HepG2 (cell line): ENCODE data around the gene TMUB1. TPM values are rescaled to one million over a fixed set of nuclear protein-coding genes. Genes with fewer than 3 reads are reported as not detected.

Experiments
- ATAC-seq: fragments of 200-7000 bp; cut with Tn5 transposase; 3 replicates; pipeline ENCODE4 v1.9.1; 2020; ENCODE audit warnings: mild to moderate bottlenecking, moderate library complexity
- BruUV-seq: library from RNA; stranded (reverse); fragments of 400-500 nt; replicated peaks from 2 replicates; lab custom pipeline; 2021; lab: Mats Ljungman, UMichigan
- CTCF ChIA-PET: fragments of 300-600 bp; formaldehyde crosslinking; extraction: SDS; loops from one replicate; lab custom pipeline; 2021; ENCODE audit warnings: low total read pairs, inconsistent platforms, low intra/inter-chr PET ratio; lab: Yijun Ruan, JAX
- POLR2A ChIA-PET: fragments of 350-600 bp; sonication (Branson Sonifier 250); formaldehyde crosslinking; loops from one replicate; lab custom pipeline; 2020; ENCODE audit warnings: antibody characterized with exemption, inconsistent platforms; lab: Yijun Ruan, JAX
- DNase-seq: peaks from one replicate; pipeline ENCODE4 v3.0.0-alpha.2; 2015; ENCODE audit warnings: low spot score
- FAIRE-seq: peaks from 3 replicates; lab custom pipeline; 2011; peaks lifted over from hg19 to GRCh38; lab: Jason Lieb, UNC
- H2AFZ ChIP-seq: one replicate; pipeline ENCODE4 v1.6.1; 2011; ENCODE audit warnings: low read length, inconsistent platforms
- H3K27ac ChIP-seq: fragments of 300-600 bp; 3 replicates; pipeline ENCODE4 v1.8.0; 2011; ENCODE audit warnings: mixed run types, mild to moderate bottlenecking, mixed read lengths, low read length, inconsistent platforms; ENCODE audit not compliant: insufficient read depth; ENCODE audit errors: extremely low read length
- H3K27me3 ChIP-seq, 2 experiments: fragments of 200-600 bp in 1 of 2; 2 replicates in 1 of 2; 3 replicates in 1 of 2; pipeline versions ENCODE4 v1.6.0 to v1.8.0; 2011; ENCODE audit warnings: low read length in 2 of 2, mild to moderate bottlenecking in 2 of 2, moderate library complexity in 2 of 2, inconsistent platforms in 1 of 2; ENCODE audit not compliant: insufficient read depth in 2 of 2, control insufficient read depth in 1 of 2
- H3K36me3 ChIP-seq, 2 experiments: fragments of 200-600 bp in 1 of 2; replicated peaks in 1 of 2; 2 replicates in 1 of 2; 3 replicates in 1 of 2; pipeline versions ENCODE4 v1.5.1 to v1.8.0; 2011; ENCODE audit warnings: low read length in 2 of 2, inconsistent platforms in 1 of 2; ENCODE audit not compliant: insufficient read depth in 2 of 2, control insufficient read depth in 1 of 2
- H3K4me1 ChIP-seq: 2 replicates; pipeline ENCODE4 v1.5.1; 2012; ENCODE audit warnings: low read length, inconsistent platforms; ENCODE audit not compliant: insufficient read depth
- H3K4me2 ChIP-seq: 2 replicates; pipeline ENCODE4 v1.6.0; 2011; ENCODE audit warnings: low read depth, low read length, inconsistent platforms
- H3K4me3 ChIP-seq, 3 experiments: fragments of 200-600 bp in 1 of 3; sonication (generic), shearing (Covaris generic) in 1 of 3; replicated peaks in 1 of 3; 2 replicates each; pipeline ENCODE4 v1.5.1; 2011 to 2016; ENCODE audit warnings: low read length in 3 of 3, inconsistent platforms in 2 of 3, low read depth in 2 of 3, mild to moderate bottlenecking in 2 of 3, control low read depth in 1 of 3, mixed read lengths in 1 of 3; ENCODE audit not compliant: insufficient read depth in 1 of 3
- H3K79me2 ChIP-seq: one replicate; pipeline ENCODE4 v1.6.1; 2011; ENCODE audit warnings: low read length, inconsistent platforms; ENCODE audit not compliant: insufficient read depth
- H3K9ac ChIP-seq: 2 replicates; pipeline ENCODE4 v1.6.0; 2011; ENCODE audit warnings: mild to moderate bottlenecking, low read depth, low read length, inconsistent platforms; ENCODE audit not compliant: insufficient read depth
- H3K9me3 ChIP-seq: 2 replicates; pipeline ENCODE4 v1.5.1; 2012; ENCODE audit warnings: mild to moderate bottlenecking, low read length
- H4K20me1 ChIP-seq: 2 replicates; pipeline ENCODE4 v1.6.0; 2011; ENCODE audit warnings: inconsistent platforms, mild to moderate bottlenecking, low read length, moderate library complexity; ENCODE audit not compliant: insufficient read depth
- ADNP ChIP-seq: sonication (generic); formaldehyde crosslinking; IDR thresholded peaks from 2 replicates; pipeline ENCODE4 v1.4.0; 2020; ENCODE audit warnings: missing genetic modification reagents
- AGO2 ChIP-seq: fragments of 200-400 bp; formaldehyde crosslinking; optimal IDR thresholded peaks from 2 replicates; pipeline ENCODE3; 2017; ENCODE audit warnings: mild to moderate bottlenecking, low read depth, low read length, moderate library complexity
- DDIT3 ChIP-seq: sonication (generic); formaldehyde crosslinking; IDR thresholded peaks from 2 replicates; pipeline ENCODE4 v1.4.0; 2020; ENCODE audit warnings: mild to moderate bottlenecking, missing genetic modification reagents
- RELA ChIP-seq: sonication (generic); formaldehyde crosslinking; IDR thresholded peaks from 2 replicates; pipeline ENCODE4 v1.4.0; 2020; ENCODE audit warnings: missing genetic modification reagents
- RXRA ChIP-seq: sonication (generic); formaldehyde crosslinking; IDR thresholded peaks from 2 replicates; pipeline ENCODE4 v1.5.1; 2020; ENCODE audit warnings: missing genetic modification reagents
- TFE3 ChIP-seq: IDR thresholded peaks from 2 replicates; pipeline ENCODE4 v1.6.1; 2016
- ZHX1 ChIP-seq: sonication (generic); formaldehyde crosslinking; IDR thresholded peaks from 2 replicates; pipeline ENCODE4 v1.8.1; 2022; ENCODE audit warnings: low read depth, mild to moderate bottlenecking, missing genetic modification reagents
- ZNF878 ChIP-seq: sonication (generic); formaldehyde crosslinking; IDR thresholded peaks from 2 replicates; pipeline ENCODE4 v1.8.1; 2023; ENCODE audit warnings: mild to moderate bottlenecking, missing genetic modification reagents, moderate library complexity
- WGBS: methylation state at CpG from one replicate; pipeline ENCODE4 v1.1.6; 2017; ENCODE audit warnings: low lambda C conversion rate; 5-methylcytosine and 5-hydroxymethylcytosine counted together
- in situ Hi-C: cut with HindIII; loops from 2 replicates; pipeline ENCODE4 v1.10.0; 2017; ENCODE audit warnings: low pct_unique_long_range_greater_than_20kb; ENCODE audit not compliant: extremely low pct_ligation_motif_present
- intact Hi-C: fragments of 100-400 bp; cut with micrococcal nuclease; formaldehyde crosslinking; loops from one replicate; pipeline ENCODE4 v1.10.0; 2022; ENCODE audit not compliant: unreplicated experiment
- polyA plus RNA-seq, 8 experiments: library from polyadenylated mRNA; depleted of rRNA in 3 of 8; stranded (reverse) in 7 of 8; unstranded in 1 of 8; fragments of >200 nt; fragmentation: Illumina TruSeq in 4 of 8; extraction: Trizol in 4 of 8; gene quantifications; 2 replicates each; pipeline versions ENCODE4 v1.2.1 to v1.2.3, GENCODE V29; 2011 to 2016; ENCODE audit warnings: low read depth in 4 of 8, missing spikeins in 1 of 8, mixed read lengths in 1 of 8; ENCODE audit not compliant: insufficient read depth in 1 of 8
- total RNA-seq, 5 experiments: library from RNA; depleted of rRNA; stranded (reverse); fragments of >200 nt; fragmentation: Illumina TruSeq; extraction: Trizol; gene quantifications; 2 replicates each; pipeline ENCODE4 v1.2.3, GENCODE V29; 2016; ENCODE audit warnings: low read depth in 1 of 5
- TF ChIP-seq, protein P1 (sequence below): sonication (generic); formaldehyde crosslinking; IDR thresholded peaks from 2 replicates; pipeline ENCODE4 v1.4.0; 2020; ENCODE audit warnings: mild to moderate bottlenecking, missing genetic modification reagents
- TF ChIP-seq, protein P2 (sequence below): sonication (generic); formaldehyde crosslinking; conservative IDR thresholded peaks from 2 replicates; pipeline ENCODE4 v1.8.0; 2022; ENCODE audit warnings: mild to moderate bottlenecking, moderate library complexity, missing genetic modification reagents

Gene TMUB1
- total and polyA plus RNA-seq, 2 of the 13 experiments (the other 11 are each of a cell fraction or from before 2014, with no cell fraction given), result 44.8 to 51.6 TPM

- in situ Hi-C loops, result no loop called here
- Histone ChIP-seq H3K4me3 (no peak overlapping the region), H3K9ac (no peak overlapping the region), H2AFZ (no peak overlapping the region), H3K36me3 (peaks cover 23 to 74% of the 10 kb centered on the region in 2 experiments), H3K27ac (no peak overlapping the region), H3K9me3 (no peaks in the 10 kb centered on the region), H3K4me1 (no peaks in the 10 kb centered on the region), H3K4me2 (no peak overlapping the region), H3K79me2 (no peaks in the 10 kb centered on the region), H3K27me3 (no peaks in the 10 kb centered on the region), H4K20me1 (no peaks in the 10 kb centered on the region)
- ChIA-PET CTCF (no interaction called here), POLR2A (no interaction called here)
- no peak for FAIRE-seq
- DNase-seq, result no peak
- ATAC-seq, result no peak
- BruUV-seq, result no TSS peak
- WGBS, result 98% methylated on average over 16 of the region's 17 CpGs
- intact Hi-C loops, result loop anchor here (10.0 kb wide), 1 partner anchor 174 kb away; no protein-coding TSS in a partner anchor
- TF ChIP-seq AGO2, result peak; percentile 8
- no peak for TF ChIP-seq TFE3 (CRISPR knock-in tag)
- TF ChIP-seq, all 625 proteins: peak for 1
Measured at GRCh38 chr7:151130741-151131157, 47.5 kb upstream of the TMUB1 start.

DNA sequence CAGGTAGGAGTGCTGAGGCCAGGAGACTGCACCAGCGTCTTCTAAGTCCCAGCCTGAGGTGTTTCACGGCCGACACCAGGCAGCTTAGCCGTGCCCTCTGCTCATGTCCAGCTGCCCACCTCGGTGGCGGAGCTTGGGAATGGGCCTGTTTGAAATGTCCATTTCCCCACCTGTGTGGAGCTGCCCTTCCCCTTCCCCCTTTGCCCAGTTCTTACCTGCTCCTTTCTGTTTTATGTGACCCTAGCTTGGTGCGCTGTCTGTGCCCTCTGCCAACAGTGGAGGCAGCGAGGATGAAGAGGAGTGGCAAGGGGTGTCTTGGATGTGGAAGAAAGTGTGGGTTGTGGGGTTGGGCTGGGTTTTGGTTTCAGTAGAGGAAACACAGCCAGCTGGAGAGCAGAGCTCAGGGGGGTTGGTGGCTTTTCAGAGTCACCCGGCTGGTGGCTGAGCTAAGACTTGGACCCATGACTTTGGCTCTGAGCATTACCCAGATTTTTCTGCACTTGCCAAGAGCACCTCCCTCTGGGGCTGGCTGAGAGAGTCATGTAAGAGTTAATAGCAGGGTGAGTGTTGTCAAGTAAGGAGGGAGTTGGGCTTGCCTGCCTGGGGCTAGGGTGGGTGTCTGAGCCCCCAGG, 46.8 kb upstream of the TMUB1 start:
- BruUV-seq, result no TSS peak
- H3K4me1 ChIP-seq, result no peaks in the 10 kb centered on the region
- no peak for DNase-seq
- H3K9me3 ChIP-seq, result no peaks in the 10 kb centered on the region
- H3K9ac ChIP-seq, result no peak overlapping the region
- no peaks in the 10 kb centered on the region for H3K79me2 ChIP-seq
- CTCF ChIA-PET, result no interaction called here
- H3K27ac ChIP-seq, result no peak overlapping the region
- no peak for ATAC-seq
- in situ Hi-C loops (loop anchor here (10.0 kb wide), 1 partner anchor 175 kb away; no protein-coding TSS in a partner anchor), intact Hi-C loops (loop anchor here (10.0 kb wide), 1 partner anchor 175 kb away; no protein-coding TSS in a partner anchor)
- no peaks in the 10 kb centered on the region for H4K20me1 ChIP-seq
- H3K4me3 ChIP-seq, result no peak overlapping the region
- no peaks in the 10 kb centered on the region for H3K27me3 ChIP-seq
- no peak overlapping the region for H2AFZ ChIP-seq
- peaks cover 20 to 74% of the 10 kb centered on the region in 2 experiments for H3K36me3 ChIP-seq
- WGBS, result 94% methylated on average over 6 of the region's 9 CpGs
- FAIRE-seq, result no peak
- no peak overlapping the region for H3K4me2 ChIP-seq
- POLR2A ChIA-PET, result no interaction called here
- TF ChIP-seq, protein P1, sequence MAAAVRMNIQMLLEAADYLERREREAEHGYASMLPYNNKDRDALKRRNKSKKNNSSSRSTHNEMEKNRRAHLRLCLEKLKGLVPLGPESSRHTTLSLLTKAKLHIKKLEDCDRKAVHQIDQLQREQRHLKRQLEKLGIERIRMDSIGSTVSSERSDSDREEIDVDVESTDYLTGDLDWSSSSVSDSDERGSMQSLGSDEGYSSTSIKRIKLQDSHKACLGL (CRISPR knock-in tag), result no peak
- TF ChIP-seq ZNF878 (CRISPR knock-in tag), result no peak
- no peak for TF ChIP-seq DDIT3 (CRISPR knock-in tag)
- no peak for TF ChIP-seq ZHX1 (CRISPR knock-in tag)
- TF ChIP-seq ADNP (CRISPR knock-in tag), result no peak
- no peak for TF ChIP-seq RELA (CRISPR knock-in tag)
- TF ChIP-seq RXRA (CRISPR knock-in tag), result no peak
- TF ChIP-seq, protein P2, sequence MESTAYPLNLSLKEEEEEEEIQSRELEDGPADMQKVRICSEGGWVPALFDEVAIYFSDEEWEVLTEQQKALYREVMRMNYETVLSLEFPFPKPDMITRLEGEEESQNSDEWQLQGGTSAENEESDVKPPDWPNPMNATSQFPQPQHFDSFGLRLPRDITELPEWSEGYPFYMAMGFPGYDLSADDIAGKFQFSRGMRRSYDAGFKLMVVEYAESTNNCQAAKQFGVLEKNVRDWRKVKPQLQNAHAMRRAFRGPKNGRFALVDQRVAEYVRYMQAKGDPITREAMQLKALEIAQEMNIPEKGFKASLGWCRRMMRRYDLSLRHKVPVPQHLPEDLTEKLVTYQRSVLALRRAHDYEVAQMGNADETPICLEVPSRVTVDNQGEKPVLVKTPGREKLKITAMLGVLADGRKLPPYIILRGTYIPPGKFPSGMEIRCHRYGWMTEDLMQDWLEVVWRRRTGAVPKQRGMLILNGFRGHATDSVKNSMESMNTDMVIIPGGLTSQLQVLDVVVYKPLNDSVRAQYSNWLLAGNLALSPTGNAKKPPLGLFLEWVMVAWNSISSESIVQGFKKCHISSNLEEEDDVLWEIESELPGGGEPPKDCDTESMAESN (CRISPR knock-in tag), result no peak
